ENCODE results near the gene LMBRD1. TPM values are rescaled to one million over a fixed set of nuclear protein-coding genes. Genes with fewer than 3 reads are reported as not detected.

The LMBRD1 gene
- total and polyA plus RNA-seq, 2 of the 8 experiments (the other 6 are each of a cell fraction or from before 2014, with no cell fraction given): 9.1 to 16.8 TPM

GRCh38 chr6:69729870-69730449, 66.8 kb downstream of the LMBRD1 start:
- Histone ChIP-seq H3K18ac (ENCODE audit: extremely low read depth, low read length) (no peak overlapping the region), H3K23ac (ENCODE audit: insufficient read length) (no peak overlapping the region), H3K4me2 (ENCODE audit: insufficient read depth in 1 of 2, low read depth in 2 of 2, low read length in 2 of 2) (no peak overlapping the region), H3K79me1 (ENCODE audit: low read depth, low read length) (no peaks in the 10 kb centered on the region; the same call in 1 of the 2 replicates), H2BK120ac (replicated peaks; ENCODE audit: low read depth, low read length) (no peak overlapping the region), H3K56ac (replicated peaks; ENCODE audit: insufficient read length, low read depth, low read length) (no peak overlapping the region), H3K9me3 (ENCODE audit: insufficient read depth in 2 of 2, low read depth in 1 of 2, low read length in 1 of 2) (no peaks in the 10 kb centered on the region), H4K91ac (replicated peaks; ENCODE audit: insufficient read length, low read length) (no peak overlapping the region), H3K4ac (replicated peaks; ENCODE audit: insufficient read length, low read depth, low read length) (no peak overlapping the region), H3K79me2 (ENCODE audit: control insufficient read depth in 1 of 2, insufficient read depth in 2 of 2, low read length in 2 of 2) (no peaks in the 10 kb centered on the region), H3K36me3 (ENCODE audit: control insufficient read depth in 2 of 4, insufficient read depth in 4 of 4, low read length in 3 of 4) (no peaks in the 10 kb centered on the region), H2AFZ (ENCODE audit: low read length) (no peak overlapping the region), H2BK20ac (ENCODE audit: low read length) (no peak overlapping the region), H4K5ac (ENCODE audit: insufficient read length, low read depth, low read length) (no peak overlapping the region), H3K27ac (ENCODE audit: low read depth, low read length) (no peak overlapping the region), H3K14ac (ENCODE audit: insufficient read length) (no peak overlapping the region), H2BK5ac (ENCODE audit: low read depth, low read length) (no peak overlapping the region), H3K4me1 (replicated peaks in 1 of 4; ENCODE audit: control insufficient read depth in 3 of 4, insufficient read depth in 4 of 4, low read length in 3 of 4) (no peaks in the 10 kb centered on the region), H3K9ac (replicated peaks in 1 of 4; ENCODE audit: extremely low read depth in 1 of 4, low read depth in 3 of 4, low read length in 3 of 4) (no peak overlapping the region), H2AK5ac (ENCODE audit: low read depth, low read length) (no peak overlapping the region), H4K20me1 (replicated peaks in 1 of 2; ENCODE audit: control insufficient read depth in 1 of 2, insufficient read depth in 2 of 2, low read length in 2 of 2) (no peaks in the 10 kb centered on the region), H3K27me3 (replicated peaks in 1 of 4; ENCODE audit: control insufficient read depth in 3 of 4, extremely low read depth in 1 of 4, insufficient read depth in 3 of 4, low read length in 3 of 4) (no peaks in the 10 kb centered on the region), H2BK12ac (ENCODE audit: low read depth, low read length) (no peak overlapping the region), H4K8ac (ENCODE audit: extremely low read depth, insufficient read depth, low read length) (no peak overlapping the region), H2BK15ac (ENCODE audit: low read length) (no peak overlapping the region), H3K4me3 (ENCODE audit: extremely low read depth in 1 of 4, insufficient read depth in 2 of 4, low read depth in 3 of 4, low read length in 4 of 4) (no peak overlapping the region), H3K23me2 (ENCODE audit: low read depth, low read length) (no peaks in the 10 kb centered on the region)
- DNase-seq (ENCODE audit: low read depth in 1 of 2, low spot score in 2 of 2): no peak
- CTCF ChIA-PET (ENCODE audit: partially characterized antibody): interaction anchor here (0.6 to 1.7 kb wide), 9 partner anchors 12 to 661 kb away, joined by 3 to 7 read pairs (median 3); no protein-coding TSS in a partner anchor
- TF ChIP-seq ATF3 (IDR thresholded peaks at IDR 0.05; ENCODE audit: insufficient read depth, low read depth, low read length) (no peak), SP1 (IDR thresholded peaks at IDR 0.05; ENCODE audit: low read depth, low read length) (no peak), CHD1 (IDR thresholded peaks at IDR 0.05; ENCODE audit: low read depth, low read length) (no peak), RXRA (IDR thresholded peaks at IDR 0.05; ENCODE audit: insufficient read depth, low read depth, low read length) (no peak), SP4 (IDR thresholded peaks at IDR 0.05; ENCODE audit: low read length) (no peak), SIX5 (IDR thresholded peaks at IDR 0.05; ENCODE audit: low read depth, low read length) (no peak)
- WGBS, 2 experiments (ENCODE audit: extremely low coverage in 1 of 2, insufficient coverage in 1 of 2, insufficient read length in 1 of 2, insufficient replicate concordance in 2 of 2, low coverage in 1 of 2, low lambda C conversion rate in 2 of 2, missing lambda C conversion rate in 1 of 2): 72% methylated on average over 3 of the region's 3 CpGs; no CpG with 5 or more reads in 1 of the 2 experiments
- no peak for FAIRE-seq
- POLR2A ChIA-PET (ENCODE audit: partially characterized antibody): no interaction called here
